Breast epithelium (tissue), 4 donors: ENCODE results near the gene EFCAB14. TPM values are rescaled to one million over a fixed set of nuclear protein-coding genes. Genes with fewer than 3 reads are reported as not detected.

Source experiments
- DNase-seq, 2 donors: peaks; one replicate each; pipeline ENCODE4 v3.0.0-alpha.2; 2019; ENCODE audit warnings: low spot score in 2 of 2
- H3K27ac ChIP-seq, 2 donors: fragments of 200-600 bp; sonication (generic) in 1 of 2; one replicate each; pipeline ENCODE4 v1.5.1; 2016 to 2019; ENCODE audit warnings: mild to moderate bottlenecking in 1 of 2
- H3K27me3 ChIP-seq, 2 donors: fragments of 200-600 bp; sonication (generic) in 1 of 2; one replicate each; pipeline versions ENCODE4 v1.5.1 to v1.6.0; 2017 to 2019; ENCODE audit warnings: control low read depth in 1 of 2, mild to moderate bottlenecking in 1 of 2
- H3K36me3 ChIP-seq: fragments of 200-600 bp; one replicate; pipeline ENCODE4 v1.5.1; 2019
- H3K4me1 ChIP-seq, 2 donors: fragments of 200-600 bp; sonication (generic); one replicate each; pipeline ENCODE4 v1.5.1; 2016 to 2019; ENCODE audit warnings: control low read depth in 1 of 2
- H3K4me3 ChIP-seq, 3 donors: fragments of 200-600 bp; sonication (generic); 1 replicate in 2 of 3; 2 replicates in 1 of 3; pipeline ENCODE4 v1.5.1; 2016 to 2019; ENCODE audit warnings: mild to moderate bottlenecking in 3 of 3, moderate library complexity in 2 of 3
- H3K9me3 ChIP-seq, 2 donors: fragments of 200-600 bp; sonication (generic) in 1 of 2; one replicate each; pipeline ENCODE4 v1.5.1; 2016 to 2019; ENCODE audit warnings: control low read depth in 1 of 2
- CTCF ChIP-seq, 3 donors: fragments of 450-650 bp; IDR thresholded peaks; one replicate each; pipeline ENCODE4 v1.5.1; 2016 to 2017; ENCODE audit warnings: antibody characterized with exemption in 3 of 3, mild to moderate bottlenecking in 3 of 3, moderate library complexity in 3 of 3
- POLR2A ChIP-seq: fragments of 450-650 bp; IDR thresholded peaks from one replicate; pipeline ENCODE4 v1.6.1; 2016; ENCODE audit warnings: antibody characterized with exemption, mild to moderate bottlenecking, moderate library complexity
- POLR2AphosphoS5 ChIP-seq, 3 donors: sonication (generic); formaldehyde crosslinking; IDR thresholded peaks; one replicate each; pipeline ENCODE4 v1.6.1; 2017; ENCODE audit warnings: antibody characterized with exemption in 3 of 3
- intact Hi-C: fragments of 100-400 bp; cut with DNase I; formaldehyde crosslinking; loops from one replicate; pipeline ENCODE4 v1.15.1; 2023; ENCODE audit warnings: low total_unique reads
- total RNA-seq, 3 donors: library from RNA; depleted of rRNA; stranded (reverse); fragments of >200 nt; gene quantifications; one replicate each; pipeline ENCODE4 v1.1.0, GENCODE V29; 2016

The EFCAB14 gene
- total RNA-seq, 3 donors from 2014 or later = 92.8 to 128 (median 106) TPM

DNA sequence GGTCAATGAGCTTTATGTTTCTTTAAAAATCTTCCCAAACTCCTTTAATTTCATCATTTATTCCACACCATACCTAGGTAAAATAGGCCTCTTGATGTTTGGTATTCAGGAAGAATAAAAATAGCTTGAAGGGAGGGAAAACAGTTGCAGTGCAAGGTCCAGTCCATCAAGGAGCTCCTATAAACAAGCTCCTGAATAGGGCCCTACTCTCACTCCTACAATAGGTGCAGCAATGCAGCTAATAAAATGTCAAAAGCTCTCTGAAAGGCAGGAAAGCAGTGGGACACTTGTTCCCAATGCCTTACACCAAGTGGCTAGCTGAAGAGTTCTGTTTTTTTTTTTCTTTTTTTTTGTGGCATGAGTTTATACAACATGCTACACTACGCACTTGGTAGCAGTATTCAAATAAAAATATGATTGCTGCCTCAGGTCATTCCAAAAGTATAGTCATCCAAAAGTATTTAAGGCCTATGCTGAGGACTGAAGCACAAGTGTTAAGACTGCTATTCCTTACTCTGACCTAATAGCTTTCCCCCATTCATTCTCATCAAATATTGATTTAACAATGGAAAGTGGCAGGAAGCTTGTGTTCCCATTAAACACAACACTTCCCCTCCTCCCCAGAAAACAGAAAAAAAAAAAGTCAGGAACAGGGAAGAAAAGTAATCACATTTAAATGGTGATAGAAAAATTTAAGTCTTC is 37.4 kb downstream of the EFCAB14 start:
- DNase-seq = no peak
- no peaks in the 10 kb centered on the region for H3K9me3 ChIP-seq
- no peaks in the 10 kb centered on the region for H3K4me1 ChIP-seq
- H3K27me3 ChIP-seq = no peaks in the 10 kb centered on the region
- TF ChIP-seq POLR2AphosphoS5 (IDR thresholded peaks at IDR 0.05) (no peak), CTCF (IDR thresholded peaks at IDR 0.05) (no peak), POLR2A (no peak)
- H3K36me3 ChIP-seq = no peaks in the 10 kb centered on the region
- intact Hi-C loops = no loop called here
- no peak overlapping the region for H3K27ac ChIP-seq
- no peak overlapping the region for H3K4me3 ChIP-seq

DNA sequence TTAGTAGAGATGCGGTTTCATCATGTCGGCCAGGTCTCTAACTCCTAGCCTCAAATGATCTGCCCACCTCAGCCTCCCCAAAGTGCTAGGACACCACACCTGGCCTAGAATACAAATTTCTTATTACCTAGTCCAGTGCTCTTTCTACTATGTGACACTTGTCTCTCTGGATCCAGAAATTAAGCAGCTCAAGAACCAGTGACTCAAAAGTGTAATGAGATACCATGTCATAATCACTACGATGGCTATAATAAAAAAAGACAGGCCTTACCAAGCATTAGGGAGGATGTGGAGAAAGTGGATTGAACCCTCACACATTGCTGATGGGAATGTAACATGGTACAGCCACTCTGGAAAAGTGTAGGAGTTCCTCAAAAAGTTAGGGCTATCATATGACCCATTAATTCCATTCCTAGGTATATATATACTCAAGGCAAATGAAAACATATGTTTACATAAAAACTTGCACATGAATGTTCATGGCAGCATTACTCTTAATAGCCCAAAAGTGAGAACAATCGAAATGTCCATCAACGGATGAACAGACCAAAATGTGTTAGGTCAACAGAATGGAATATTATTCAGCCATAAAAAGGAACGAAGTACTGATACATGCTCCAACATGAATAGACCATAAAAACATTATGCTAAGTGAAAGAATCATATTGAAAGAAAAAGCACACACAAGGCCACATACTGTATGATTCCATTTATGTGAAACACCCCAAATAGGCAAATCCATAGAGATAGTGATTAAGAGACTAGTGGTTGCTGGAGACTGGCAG is 38.9 kb downstream of the EFCAB14 start:
- H3K4me1 ChIP-seq = no peaks in the 10 kb centered on the region
- DNase-seq = no peak
- no peak overlapping the region for H3K27ac ChIP-seq
- H3K4me3 ChIP-seq = no peak overlapping the region
- H3K27me3 ChIP-seq = no peaks in the 10 kb centered on the region
- intact Hi-C loops = no loop called here
- TF ChIP-seq CTCF (IDR thresholded peaks at IDR 0.05) (no peak), POLR2A (no peak), POLR2AphosphoS5 (IDR thresholded peaks at IDR 0.05) (no peak)
- no peaks in the 10 kb centered on the region for H3K36me3 ChIP-seq
- no peaks in the 10 kb centered on the region for H3K9me3 ChIP-seq

DNA sequence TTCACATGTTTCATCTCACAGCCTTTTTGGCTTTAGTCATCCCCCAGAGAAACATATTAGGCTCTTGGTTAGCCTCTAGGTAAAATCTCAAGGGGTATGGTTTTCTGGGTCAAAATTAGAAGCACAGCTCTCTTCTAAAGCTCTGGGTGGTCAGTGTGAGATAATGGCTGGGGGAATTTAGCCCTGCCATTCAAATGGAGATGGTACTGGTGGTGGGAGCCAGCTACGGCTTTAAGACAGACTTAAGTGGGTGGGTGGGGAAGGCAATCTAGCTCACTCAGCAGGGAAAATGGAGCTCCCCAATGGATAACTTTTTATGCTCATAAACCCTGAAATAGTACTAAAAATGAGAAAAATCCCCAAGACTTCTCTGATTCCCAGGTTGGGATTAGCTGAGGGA is 41.6 kb downstream of the EFCAB14 start:
- Histone ChIP-seq H3K27ac (no peak overlapping the region), H3K36me3 (no peaks in the 10 kb centered on the region)

GRCh38 chr1:46676531-46676930 is 42.4 kb downstream of the EFCAB14 start:
- Histone ChIP-seq H3K27me3 (no peaks in the 10 kb centered on the region), H3K36me3 (no peaks in the 10 kb centered on the region), H3K4me3 (no peak overlapping the region), H3K9me3 (no peaks in the 10 kb centered on the region), H3K4me1 (no peaks in the 10 kb centered on the region), H3K27ac (no peak overlapping the region)
- TF ChIP-seq POLR2A = no peak
- TF ChIP-seq POLR2AphosphoS5 (IDR thresholded peaks at IDR 0.05) = no peak
- TF ChIP-seq CTCF (IDR thresholded peaks at IDR 0.05) = no peak
- intact Hi-C loops = no loop called here
- no peak for DNase-seq

More for the DNA sequence above, 41.6 kb downstream of the EFCAB14 start:
- Histone ChIP-seq H3K27me3 (no peaks in the 10 kb centered on the region), H3K9me3 (no peaks in the 10 kb centered on the region), H3K4me3 (no peak overlapping the region), H3K4me1 (no peaks in the 10 kb centered on the region)
- no peak for DNase-seq
- TF ChIP-seq POLR2A = no peak
- no peak for TF ChIP-seq POLR2AphosphoS5 (IDR thresholded peaks at IDR 0.05)
- no peak for TF ChIP-seq CTCF (IDR thresholded peaks at IDR 0.05)
- intact Hi-C loops = no loop called here
